Adrenal gland (tissue), 5 donors: ENCODE data around the gene RFX1.

Experiments
- CTCF ChIP-seq, 6 experiments: fragments of 450-650 bp in 4 of 6; fragments of 200-600 bp in 2 of 6; sonication (generic) in 1 of 6; IDR thresholded peaks; 1 replicate in 5 of 6; 2 replicates in 1 of 6; pipeline versions ENCODE4 v1.5.1 to v1.8.0; 2016 to 2021; ENCODE audit warnings: antibody characterized with exemption in 6 of 6, mild to moderate bottlenecking in 2 of 6, moderate library complexity in 1 of 6
- POLR2A ChIP-seq, 2 donors: fragments of 450-650 bp; IDR thresholded peaks; one replicate each; pipeline ENCODE4 v1.6.1; 2017; ENCODE audit warnings: antibody characterized with exemption in 2 of 2, mild to moderate bottlenecking in 2 of 2, moderate library complexity in 1 of 2
- donor health status: DM: no; HTN: no; CAD: no.

- TF ChIP-seq POLR2A (IDR thresholded peaks at IDR 0.05) (no peak), CTCF (IDR thresholded peaks at IDR 0.05) (no peak)
Observed at GRCh38 chr19:13914777-13915176, 91.3 kb downstream of the RFX1 start.
